Hepatocyte (in vitro differentiated cells): ENCODE results near the gene JAML. TPM values are rescaled to one million over a fixed set of nuclear protein-coding genes. Genes with fewer than 3 reads are reported as not detected.
"Not testable (repeated sequence)": the region's sequence is repeated elsewhere in the genome, so short reads cannot be mapped to it uniquely, and the experiment has no call there.

Experiments
- DNase-seq: peaks from one replicate; pipeline ENCODE4 v3.0.0-alpha.2; 2016; ENCODE audit warnings: low spot score
- H2AFZ ChIP-seq: fragments of 200-600 bp; sonication (generic); 2 replicates; pipeline ENCODE4 v1.6.0; 2016; ENCODE audit warnings: antibody characterized with exemption, mild to moderate bottlenecking
- H3K27ac ChIP-seq: fragments of 200-600 bp; sonication (generic); 2 replicates; pipeline ENCODE4 v1.5.1; 2016; ENCODE audit warnings: mild to moderate bottlenecking
- H3K27me3 ChIP-seq: fragments of 200-600 bp; sonication (generic); 2 replicates; pipeline ENCODE4 v1.6.1; 2016
- H3K36me3 ChIP-seq: fragments of 200-600 bp; sonication (generic); replicated peaks from 2 replicates; pipeline ENCODE4 v1.5.1; 2016; ENCODE audit warnings: low read depth; ENCODE audit not compliant: insufficient read depth
- H3K4me1 ChIP-seq: fragments of 200-600 bp; sonication (generic); 2 replicates; pipeline ENCODE4 v1.5.1; 2016; ENCODE audit warnings: mild to moderate bottlenecking, moderate library complexity; ENCODE audit not compliant: insufficient read depth
- H3K4me2 ChIP-seq: fragments of 200-600 bp; sonication (generic); 2 replicates; pipeline ENCODE4 v1.6.0; 2016
- H3K4me3 ChIP-seq: fragments of 200-600 bp; sonication (generic); 2 replicates; pipeline ENCODE4 v1.5.1; 2016; ENCODE audit warnings: mild to moderate bottlenecking
- H3K79me2 ChIP-seq: fragments of 200-600 bp; sonication (generic); 2 replicates; pipeline ENCODE4 v1.6.0; 2017; ENCODE audit warnings: mild to moderate bottlenecking
- H3K9me2 ChIP-seq: fragments of 200-600 bp; sonication (generic); replicated peaks from 2 replicates; pipeline ENCODE4 v1.6.0; 2017; ENCODE audit warnings: mild to moderate bottlenecking; ENCODE audit not compliant: insufficient read depth
- H3K9me3 ChIP-seq: fragments of 200-600 bp; sonication (generic); 2 replicates; pipeline ENCODE4 v1.5.1; 2016; ENCODE audit warnings: low read depth, mild to moderate bottlenecking
- H4K20me1 ChIP-seq: fragments of 200-600 bp; sonication (generic); 2 replicates; pipeline ENCODE4 v1.6.0; 2016; ENCODE audit warnings: mild to moderate bottlenecking; ENCODE audit not compliant: insufficient read depth, poor library complexity, severe bottlenecking
- EZH2 ChIP-seq: fragments of 200-600 bp; sonication (generic); IDR thresholded peaks from 2 replicates; pipeline ENCODE4 v1.6.1; 2016; ENCODE audit warnings: antibody characterized with exemption, mild to moderate bottlenecking, borderline replicate concordance
- EZH2phosphoT487 ChIP-seq: fragments of 200-600 bp; sonication (generic); IDR thresholded peaks from one replicate; pipeline ENCODE4 v1.6.1; 2018; ENCODE audit warnings: antibody characterized with exemption, mild to moderate bottlenecking, low read depth, moderate library complexity; ENCODE audit not compliant: unreplicated experiment, severe bottlenecking
- WGBS: methylation state at CpG from one replicate; pipeline ENCODE4 v1.1.6; 2016; ENCODE audit warnings: low lambda C conversion rate; ENCODE audit errors: missing lambda C conversion rate; 5-methylcytosine and 5-hydroxymethylcytosine counted together
- polyA plus RNA-seq: library from polyadenylated mRNA; unstranded; fragments of >200 nt; fragmentation: Nextera tagmentation; extraction: Ambion mirVana; gene quantifications from 2 replicates; pipeline ENCODE4 v1.2.1, GENCODE V29; 2016
- total RNA-seq: library from RNA; depleted of rRNA; stranded (reverse); fragments of >200 nt; gene quantifications from 2 replicates; pipeline ENCODE4 v1.2.3, GENCODE V29; 2014
- TF ChIP-seq, protein P1 (sequence below): fragments of 200-600 bp; sonication (generic); IDR thresholded peaks from 2 replicates; pipeline ENCODE4 v1.5.1; 2016; ENCODE audit warnings: antibody characterized with exemption, mild to moderate bottlenecking; ENCODE audit not compliant: poor library complexity

JAML gene
- total and polyA plus RNA-seq, 2 experiments from 2014 or later: 5.3 to 5.9 TPM

DNA sequence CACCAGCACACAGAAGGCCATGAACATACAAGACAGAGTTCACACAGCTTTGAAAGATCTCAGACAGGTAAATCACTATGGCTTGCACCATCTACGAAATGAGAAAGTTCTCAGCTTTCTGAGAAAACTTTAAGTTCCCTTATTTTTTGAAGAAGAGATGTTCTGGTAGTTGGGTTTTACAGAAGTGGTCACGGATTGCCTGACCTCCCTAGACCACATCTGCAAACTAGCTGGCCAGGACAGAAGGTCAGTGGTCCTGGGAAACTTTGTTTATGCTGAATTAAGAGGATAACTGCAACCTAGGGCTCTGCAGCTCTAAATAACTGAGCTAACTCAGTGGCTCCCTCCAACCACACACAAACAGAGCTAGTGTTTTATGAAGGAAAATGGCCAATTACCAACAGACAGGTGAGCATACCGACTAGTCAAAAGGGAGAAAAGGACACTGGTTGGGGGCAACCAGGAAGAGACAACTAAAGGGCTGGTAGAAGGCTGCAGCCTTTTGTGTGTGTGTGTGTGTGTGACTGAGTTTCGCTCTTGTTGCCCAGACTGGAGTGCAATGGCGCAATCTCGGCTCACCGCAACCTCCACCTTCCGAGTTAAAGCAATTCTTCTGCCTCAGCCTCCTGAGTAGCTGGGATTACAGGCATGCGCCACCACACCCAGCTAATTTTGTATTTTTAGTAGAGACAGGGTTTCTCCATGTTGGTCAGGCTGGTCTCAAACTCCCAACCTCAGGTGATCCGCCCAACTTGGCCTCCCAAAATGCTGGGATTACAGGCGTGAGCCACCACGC, 39.8 kb downstream of the JAML start:
- H4K20me1 ChIP-seq: no peaks in the 10 kb centered on the region
- no peak overlapping the region for H3K4me2 ChIP-seq
- TF ChIP-seq EZH2phosphoT487 (no peak), EZH2 (no peak)
- TF ChIP-seq, protein P1, sequence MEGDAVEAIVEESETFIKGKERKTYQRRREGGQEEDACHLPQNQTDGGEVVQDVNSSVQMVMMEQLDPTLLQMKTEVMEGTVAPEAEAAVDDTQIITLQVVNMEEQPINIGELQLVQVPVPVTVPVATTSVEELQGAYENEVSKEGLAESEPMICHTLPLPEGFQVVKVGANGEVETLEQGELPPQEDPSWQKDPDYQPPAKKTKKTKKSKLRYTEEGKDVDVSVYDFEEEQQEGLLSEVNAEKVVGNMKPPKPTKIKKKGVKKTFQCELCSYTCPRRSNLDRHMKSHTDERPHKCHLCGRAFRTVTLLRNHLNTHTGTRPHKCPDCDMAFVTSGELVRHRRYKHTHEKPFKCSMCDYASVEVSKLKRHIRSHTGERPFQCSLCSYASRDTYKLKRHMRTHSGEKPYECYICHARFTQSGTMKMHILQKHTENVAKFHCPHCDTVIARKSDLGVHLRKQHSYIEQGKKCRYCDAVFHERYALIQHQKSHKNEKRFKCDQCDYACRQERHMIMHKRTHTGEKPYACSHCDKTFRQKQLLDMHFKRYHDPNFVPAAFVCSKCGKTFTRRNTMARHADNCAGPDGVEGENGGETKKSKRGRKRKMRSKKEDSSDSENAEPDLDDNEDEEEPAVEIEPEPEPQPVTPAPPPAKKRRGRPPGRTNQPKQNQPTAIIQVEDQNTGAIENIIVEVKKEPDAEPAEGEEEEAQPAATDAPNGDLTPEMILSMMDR: no peak

DNA sequence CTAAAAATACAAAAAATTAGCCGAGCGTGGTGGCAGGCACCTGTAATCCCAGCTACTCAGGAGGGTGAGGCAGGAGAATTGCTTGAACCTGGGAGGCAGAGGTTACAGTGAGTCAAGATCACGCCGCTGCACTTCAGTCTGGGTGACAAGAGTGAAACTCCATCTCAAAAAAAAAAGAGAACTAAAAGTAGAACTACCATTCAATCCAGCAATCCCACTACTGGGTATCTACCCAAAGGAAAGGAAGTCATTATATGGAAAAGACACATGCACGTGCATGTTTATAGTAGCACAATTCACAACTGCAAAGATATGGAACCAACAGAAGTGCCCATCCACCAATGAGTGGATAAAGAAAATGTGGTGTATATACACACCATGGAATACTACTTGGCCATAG, 41.1 kb downstream of the JAML start:
- H3K27me3 ChIP-seq, H3K4me1 ChIP-seq, H4K20me1 ChIP-seq, H2AFZ ChIP-seq, H3K27ac ChIP-seq, H3K9me3 ChIP-seq, H3K36me3 ChIP-seq, H3K9me2 ChIP-seq, DNase-seq, H3K4me2 ChIP-seq, H3K79me2 ChIP-seq, H3K4me3 ChIP-seq: not testable (repeated sequence)
- WGBS: 93% methylated on average over 5 of the region's 5 CpGs

More for the DNA sequence above, 39.8 kb downstream of the JAML start:
- WGBS: 96% methylated on average over 12 of the region's 12 CpGs
- Histone ChIP-seq H3K27ac (no peak overlapping the region), H3K4me3 (no peak overlapping the region), H3K36me3 (no peaks in the 10 kb centered on the region), H3K9me3 (no peaks in the 10 kb centered on the region), H3K79me2 (no peaks in the 10 kb centered on the region), H3K9me2 (no peaks in the 10 kb centered on the region), H2AFZ (no peak overlapping the region), H3K27me3 (peaks cover 3% of the 10 kb centered on the region), H3K4me1 (no peaks in the 10 kb centered on the region)
- no peak for DNase-seq

DNA sequence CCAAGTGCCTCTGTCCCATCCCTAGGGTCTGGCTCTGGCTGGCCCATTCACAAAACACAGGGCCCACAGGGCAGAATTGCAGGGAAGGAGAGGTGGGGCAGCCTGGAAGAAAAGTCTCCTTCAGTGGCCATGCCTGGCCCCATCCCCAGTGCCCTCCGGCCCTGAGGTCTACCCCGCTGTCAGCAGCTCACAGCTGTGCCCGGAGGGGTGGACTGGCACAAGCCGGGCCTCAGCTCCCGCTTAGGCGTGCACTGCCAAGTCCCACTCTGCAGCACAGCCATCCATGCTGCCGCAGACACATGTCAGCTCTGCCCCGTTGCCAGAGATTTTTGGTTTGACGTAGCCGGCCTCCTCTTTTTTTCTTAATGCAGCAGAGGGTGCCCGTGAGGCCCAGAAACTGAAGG, 44.5 kb downstream of the JAML start:
- Histone ChIP-seq H2AFZ (peak overlapping the region; percentile 66), H3K4me3 (no peak overlapping the region), H4K20me1 (no peaks in the 10 kb centered on the region), H3K9me2 (no peaks in the 10 kb centered on the region), H3K79me2 (no peaks in the 10 kb centered on the region), H3K27me3 (peaks cover 22% of the 10 kb centered on the region), H3K27ac (no peak overlapping the region), H3K36me3 (no peaks in the 10 kb centered on the region), H3K9me3 (no peaks in the 10 kb centered on the region), H3K4me1 (peaks cover 2% of the 10 kb centered on the region), H3K4me2 (peak overlapping the region; percentile 63)
- peak; percentile 61 for DNase-seq
- 20% methylated on average over 11 of the region's 11 CpGs for WGBS
- TF ChIP-seq, protein P1: peak; percentile 14
- TF ChIP-seq EZH2: no peak

DNA sequence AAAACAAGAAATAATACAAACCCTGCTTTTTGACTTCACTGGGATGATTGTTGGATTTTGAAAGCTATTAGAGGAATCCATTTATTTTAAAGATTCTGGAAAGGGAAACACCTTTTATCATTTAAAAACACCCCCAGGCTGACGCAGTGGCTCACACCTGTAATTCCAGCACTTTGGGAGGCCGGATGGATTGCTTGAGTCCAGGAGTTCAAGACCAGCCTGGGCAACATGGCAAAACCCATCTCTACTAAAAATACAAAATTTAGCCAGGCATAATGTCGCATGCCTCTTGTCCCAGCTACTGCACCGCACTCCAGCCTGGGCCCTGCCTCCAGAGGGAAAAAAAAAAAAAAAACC, 48.1 kb downstream of the JAML start:
- no peak for TF ChIP-seq EZH2
- TF ChIP-seq, protein P1: no peak
- TF ChIP-seq EZH2phosphoT487: no peak
- no peak overlapping the region for H3K4me2 ChIP-seq
- H3K79me2 ChIP-seq: no peaks in the 10 kb centered on the region
- H3K27ac ChIP-seq: no peak overlapping the region
- H3K27me3 ChIP-seq: peaks cover 24% of the 10 kb centered on the region
- H3K36me3 ChIP-seq: no peaks in the 10 kb centered on the region
- WGBS: 83% methylated on average over 4 of the region's 4 CpGs
- no peak overlapping the region for H2AFZ ChIP-seq
- no peaks in the 10 kb centered on the region for H3K9me2 ChIP-seq
- no peaks in the 10 kb centered on the region for H4K20me1 ChIP-seq
- no peak overlapping the region for H3K4me3 ChIP-seq
- peaks cover 13% of the 10 kb centered on the region for H3K4me1 ChIP-seq
- DNase-seq: no peak
- no peaks in the 10 kb centered on the region for H3K9me3 ChIP-seq
